Measurements from ENCODE around the gene FAM168A. TPM values are rescaled to one million over a fixed set of nuclear protein-coding genes. Genes with fewer than 3 reads are reported as not detected.

FAM168A gene
- total RNA-seq, 1 donor from 2014 or later = 52.2 TPM

GRCh38 chr11:73559743-73560142 lies 38.2 kb downstream of the FAM168A start:
- Mint-ChIP-seq H3K4me3 (ENCODE audit: unreplicated experiment) (no peak overlapping the region), H3K27ac (ENCODE audit: unreplicated experiment) (no peak overlapping the region), H3K27me3 (ENCODE audit: unreplicated experiment) (no peaks in the 10 kb centered on the region), H3K36me3 (ENCODE audit: unreplicated experiment) (no peaks in the 10 kb centered on the region), H3K9me3 (ENCODE audit: unreplicated experiment) (no peaks in the 10 kb centered on the region), H3K4me1 (ENCODE audit: unreplicated experiment) (peaks cover 2% of the 10 kb centered on the region)
- TF ChIP-seq, protein P1, sequence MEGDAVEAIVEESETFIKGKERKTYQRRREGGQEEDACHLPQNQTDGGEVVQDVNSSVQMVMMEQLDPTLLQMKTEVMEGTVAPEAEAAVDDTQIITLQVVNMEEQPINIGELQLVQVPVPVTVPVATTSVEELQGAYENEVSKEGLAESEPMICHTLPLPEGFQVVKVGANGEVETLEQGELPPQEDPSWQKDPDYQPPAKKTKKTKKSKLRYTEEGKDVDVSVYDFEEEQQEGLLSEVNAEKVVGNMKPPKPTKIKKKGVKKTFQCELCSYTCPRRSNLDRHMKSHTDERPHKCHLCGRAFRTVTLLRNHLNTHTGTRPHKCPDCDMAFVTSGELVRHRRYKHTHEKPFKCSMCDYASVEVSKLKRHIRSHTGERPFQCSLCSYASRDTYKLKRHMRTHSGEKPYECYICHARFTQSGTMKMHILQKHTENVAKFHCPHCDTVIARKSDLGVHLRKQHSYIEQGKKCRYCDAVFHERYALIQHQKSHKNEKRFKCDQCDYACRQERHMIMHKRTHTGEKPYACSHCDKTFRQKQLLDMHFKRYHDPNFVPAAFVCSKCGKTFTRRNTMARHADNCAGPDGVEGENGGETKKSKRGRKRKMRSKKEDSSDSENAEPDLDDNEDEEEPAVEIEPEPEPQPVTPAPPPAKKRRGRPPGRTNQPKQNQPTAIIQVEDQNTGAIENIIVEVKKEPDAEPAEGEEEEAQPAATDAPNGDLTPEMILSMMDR (IDR thresholded peaks at IDR 0.05) = no peak
- DNase-seq (ENCODE audit: extremely low spot score, unreplicated experiment) = no peak

GRCh38 chr11:73556966-73557365 lies 40.9 kb downstream of the FAM168A start:
- H3K4me3 Mint-ChIP-seq (ENCODE audit: unreplicated experiment) = no peak overlapping the region
- no peak overlapping the region for H3K27ac Mint-ChIP-seq (ENCODE audit: unreplicated experiment)
- no peaks in the 10 kb centered on the region for H3K9me3 Mint-ChIP-seq (ENCODE audit: unreplicated experiment)
- no peak for DNase-seq (ENCODE audit: extremely low spot score, unreplicated experiment)
- no peaks in the 10 kb centered on the region for H3K27me3 Mint-ChIP-seq (ENCODE audit: unreplicated experiment)
- TF ChIP-seq, protein P1 (IDR thresholded peaks at IDR 0.05) = no peak
- H3K36me3 Mint-ChIP-seq (ENCODE audit: unreplicated experiment) = no peaks in the 10 kb centered on the region
- peaks cover 6% of the 10 kb centered on the region for H3K4me1 Mint-ChIP-seq (ENCODE audit: unreplicated experiment)

DNA sequence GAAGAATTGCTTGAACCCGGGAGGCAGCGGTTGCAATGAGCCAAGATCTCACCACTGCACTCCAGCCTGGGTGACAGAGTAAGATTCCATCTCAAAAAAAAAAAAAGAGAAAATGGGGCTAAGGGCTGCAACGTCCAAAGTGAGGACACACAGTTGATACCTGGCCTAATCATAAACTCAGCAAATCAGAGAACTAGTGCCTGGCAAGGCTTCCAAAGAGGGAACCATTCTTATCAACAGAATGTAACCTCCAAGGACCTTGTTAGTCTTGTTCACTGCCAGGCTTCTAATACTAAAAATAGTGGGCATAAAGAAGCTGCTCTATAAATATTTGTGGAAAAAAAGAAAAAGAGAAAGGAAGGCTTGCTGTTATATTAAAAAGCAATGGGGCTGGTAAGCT lies 42.3 kb downstream of the FAM168A start:
- H3K9me3 Mint-ChIP-seq (ENCODE audit: unreplicated experiment) = no peaks in the 10 kb centered on the region
- TF ChIP-seq, protein P1 (IDR thresholded peaks at IDR 0.05) = no peak
- H3K4me1 Mint-ChIP-seq (ENCODE audit: unreplicated experiment) = peaks cover 12% of the 10 kb centered on the region
- DNase-seq (ENCODE audit: extremely low spot score, unreplicated experiment) = no peak
- no peak overlapping the region for H3K4me3 Mint-ChIP-seq (ENCODE audit: unreplicated experiment)
- H3K27me3 Mint-ChIP-seq (ENCODE audit: unreplicated experiment) = no peaks in the 10 kb centered on the region
- peaks cover 2% of the 10 kb centered on the region for H3K36me3 Mint-ChIP-seq (ENCODE audit: unreplicated experiment)
- no peak overlapping the region for H3K27ac Mint-ChIP-seq (ENCODE audit: unreplicated experiment)

DNA sequence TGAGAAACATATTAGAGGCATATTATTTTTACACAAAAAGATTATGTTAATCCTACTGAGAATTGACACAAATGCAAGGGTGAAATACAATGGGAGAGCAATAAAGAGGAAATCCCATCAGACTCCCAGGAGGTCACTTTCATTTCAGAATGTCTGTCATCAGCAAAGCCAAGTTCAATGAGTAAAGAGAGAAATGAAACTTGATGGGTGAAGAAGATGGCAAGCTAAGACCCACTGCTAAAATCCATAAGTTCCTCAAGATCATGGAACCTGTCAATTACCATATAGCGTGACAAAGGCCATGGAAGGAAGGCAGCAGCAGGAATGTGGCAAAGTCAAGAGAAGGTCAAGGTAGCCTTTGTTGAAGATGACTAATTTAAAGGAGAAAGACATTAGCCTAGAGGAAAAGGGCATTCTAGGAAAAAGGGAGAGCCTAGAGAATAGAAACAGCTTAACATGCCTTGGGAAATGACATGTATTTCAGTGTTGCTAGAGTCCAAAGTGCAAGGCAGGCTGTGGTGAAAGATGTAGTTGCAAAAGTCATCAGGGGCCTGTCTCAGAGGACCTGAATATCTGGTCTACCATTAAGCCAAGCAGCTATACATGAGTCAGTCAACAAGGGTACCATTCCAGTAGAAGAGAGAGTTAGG lies 43.1 kb downstream of the FAM168A start:
- Mint-ChIP-seq H3K27ac (ENCODE audit: unreplicated experiment) (no peak overlapping the region), H3K27me3 (ENCODE audit: unreplicated experiment) (no peaks in the 10 kb centered on the region), H3K36me3 (ENCODE audit: unreplicated experiment) (peaks cover 2% of the 10 kb centered on the region), H3K4me3 (ENCODE audit: unreplicated experiment) (no peak overlapping the region), H3K9me3 (ENCODE audit: unreplicated experiment) (no peaks in the 10 kb centered on the region), H3K4me1 (ENCODE audit: unreplicated experiment) (peaks cover 12% of the 10 kb centered on the region)
- TF ChIP-seq, protein P1 (IDR thresholded peaks at IDR 0.05) = no peak
- DNase-seq (ENCODE audit: extremely low spot score, unreplicated experiment) = no peak

GRCh38 chr11:73553266-73553665 lies 44.6 kb downstream of the FAM168A start:
- H3K27ac Mint-ChIP-seq (ENCODE audit: unreplicated experiment) = no peak overlapping the region
- no peaks in the 10 kb centered on the region for H3K9me3 Mint-ChIP-seq (ENCODE audit: unreplicated experiment)
- TF ChIP-seq, protein P1 (IDR thresholded peaks at IDR 0.05) = no peak
- no peak for DNase-seq (ENCODE audit: extremely low spot score, unreplicated experiment)
- H3K4me1 Mint-ChIP-seq (ENCODE audit: unreplicated experiment) = peaks cover 10% of the 10 kb centered on the region
- H3K36me3 Mint-ChIP-seq (ENCODE audit: unreplicated experiment) = peaks cover 2% of the 10 kb centered on the region
- H3K27me3 Mint-ChIP-seq (ENCODE audit: unreplicated experiment) = no peaks in the 10 kb centered on the region
- H3K4me3 Mint-ChIP-seq (ENCODE audit: unreplicated experiment) = no peak overlapping the region

All from osteocyte (in vitro differentiated cells).